Muscle of arm (tissue), 12 donors: ENCODE measurements around the gene YTHDC1. TPM values are rescaled to one million over a fixed set of nuclear protein-coding genes. Genes with fewer than 3 reads are reported as not detected.
"Not testable (repeated sequence)": the region's sequence is repeated elsewhere in the genome, so short reads cannot be mapped to it uniquely, and the experiment has no call there.

ENCODE experiments used
- DNase-seq: peaks from one replicate; pipeline ENCODE4 v3.0.0-alpha.2; 2013
- polyA plus RNA-seq, 12 donors: library from polyadenylated mRNA; unstranded; fragments of 120-200 nt; gene quantifications; one replicate each; pipeline ENCODE4 v1.2.1, GENCODE V29; 2013; ENCODE audit not compliant: insufficient read length in 12 of 12

Gene YTHDC1
- polyA plus RNA-seq, 12 donors, result 61.3 to 118 (median 85.7) TPM; not detected in 1

DNA sequence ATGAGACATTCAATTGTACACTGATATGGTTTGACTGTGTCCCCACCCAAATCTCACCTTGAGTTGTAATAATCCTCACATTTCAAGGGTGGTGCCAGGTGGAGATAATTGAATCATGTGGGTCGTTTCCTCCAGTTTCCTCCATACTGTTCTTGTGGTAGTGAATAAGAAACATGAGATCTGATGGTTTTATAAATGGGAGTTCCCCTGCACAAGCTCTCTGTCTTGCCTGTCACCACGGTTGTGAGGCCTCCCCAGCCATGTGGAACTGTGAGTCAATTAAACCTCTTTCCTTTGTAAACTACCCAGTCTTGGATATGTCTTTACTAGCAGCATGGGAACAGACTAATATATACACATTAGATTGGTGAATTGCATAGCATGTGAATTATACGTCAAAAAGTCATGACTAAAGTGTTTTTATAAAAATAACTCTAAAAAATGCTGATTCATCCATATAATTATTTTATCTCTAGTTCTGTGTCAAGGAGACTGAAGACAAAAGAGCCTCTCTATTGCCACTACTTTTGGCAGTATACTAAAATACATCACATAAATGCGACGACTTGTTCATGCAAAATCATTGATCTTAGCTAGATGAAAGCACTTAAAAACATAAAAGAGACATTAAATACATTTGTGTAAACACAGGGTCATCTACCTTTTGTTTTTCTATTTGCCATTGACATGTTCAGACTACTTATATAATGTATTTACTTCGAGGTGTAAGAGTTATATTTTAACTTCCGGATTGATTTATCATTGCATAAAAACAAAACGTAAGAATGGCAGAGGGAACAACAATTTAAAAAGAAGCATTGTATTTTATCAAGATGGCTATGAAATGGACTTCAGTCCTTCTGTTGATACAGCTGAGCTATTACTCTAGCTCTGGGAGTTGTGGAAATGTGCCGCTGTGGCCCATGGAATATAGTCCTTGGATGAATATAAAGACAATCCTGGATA, 50.1 kb downstream of the YTHDC1 start:
- no peak for DNase-seq

DNA sequence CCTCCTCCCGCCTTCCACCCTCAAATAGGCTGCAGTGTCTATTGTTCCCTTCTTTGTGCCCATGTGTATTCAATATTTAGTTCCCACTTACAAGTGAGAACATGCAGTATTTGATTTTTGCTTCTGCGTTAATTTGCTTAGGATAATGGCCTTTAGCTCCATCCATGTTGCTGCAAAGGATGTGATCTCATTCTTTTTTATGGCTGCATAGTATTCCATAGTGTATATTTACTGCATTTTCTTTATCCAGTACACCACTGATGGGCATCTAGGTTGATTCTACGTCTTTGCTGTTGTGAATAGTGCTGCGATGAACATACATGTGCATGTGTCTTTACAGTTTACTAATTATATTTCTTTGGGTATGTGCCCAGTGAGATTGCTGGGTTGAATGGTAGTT, 52.8 kb downstream of the YTHDC1 start:
- DNase-seq, result no peak

DNA sequence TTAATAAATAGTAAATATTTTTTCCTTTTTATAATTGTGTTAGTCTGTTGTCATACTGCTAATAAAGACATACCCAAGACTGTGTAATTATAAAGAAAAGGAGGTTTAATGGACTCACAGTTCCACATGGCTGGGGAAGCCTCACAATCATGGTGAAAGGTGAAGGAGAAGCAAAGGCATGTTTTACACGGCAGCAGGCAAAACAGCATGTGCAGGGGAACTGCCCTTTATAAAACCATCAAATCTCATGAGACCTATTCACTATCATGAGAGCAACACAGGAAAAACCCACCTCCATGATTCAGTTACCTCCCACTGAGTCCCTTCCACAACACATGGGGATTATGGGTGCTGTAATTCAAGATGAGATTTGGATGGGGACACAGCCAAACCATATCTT, 58.6 kb downstream of the YTHDC1 start:
- DNase-seq, result no peak

DNA sequence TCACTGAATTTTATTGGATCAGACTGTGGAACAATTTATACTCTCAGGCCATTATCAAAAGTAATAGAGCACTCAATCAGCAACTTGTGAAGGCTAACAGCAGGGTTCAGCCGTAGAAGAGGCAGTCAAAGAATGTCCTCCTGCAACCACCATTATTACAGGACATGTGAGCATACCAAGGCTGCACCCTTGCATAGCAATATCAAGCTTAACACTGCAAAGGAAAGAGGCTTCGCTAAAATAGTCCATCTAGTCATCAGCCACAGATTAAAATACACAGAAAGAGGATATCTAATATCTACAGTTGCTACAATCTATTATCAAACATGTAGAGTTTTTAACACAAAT, 61.5 kb downstream of the YTHDC1 start:
- DNase-seq, result no peak

DNA sequence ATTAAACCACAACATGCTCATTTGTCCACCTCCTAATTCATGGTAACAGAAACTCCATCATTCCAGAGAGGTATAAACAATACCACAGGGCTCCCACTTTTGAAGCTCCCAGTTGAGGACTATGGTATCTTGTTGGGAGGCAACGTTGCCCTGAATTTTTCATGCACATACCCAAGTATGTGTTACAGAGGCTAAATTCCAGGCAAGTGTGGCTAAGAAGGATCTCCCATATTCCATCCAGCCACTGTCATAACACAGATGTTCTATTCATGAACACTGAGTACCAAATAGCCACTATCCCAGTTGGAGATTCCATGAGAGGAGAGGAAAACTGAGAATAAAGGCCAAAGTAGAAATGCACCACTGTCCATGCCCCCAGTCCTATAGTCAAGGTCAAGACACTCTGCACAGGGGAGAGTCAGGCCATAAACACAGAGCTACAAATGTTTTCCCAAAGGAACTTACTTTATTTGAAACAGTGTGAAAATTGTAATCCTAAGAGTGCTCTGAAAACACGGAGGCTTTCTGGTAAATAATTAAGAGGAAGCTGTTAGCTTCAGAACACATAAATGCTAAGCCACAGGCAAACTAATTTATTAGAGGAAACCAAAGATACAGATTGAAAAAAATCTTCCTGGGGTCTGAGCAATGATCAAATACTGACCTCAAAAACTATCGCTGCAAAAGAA, 62.0 kb downstream of the YTHDC1 start:
- DNase-seq, result no peak

DNA sequence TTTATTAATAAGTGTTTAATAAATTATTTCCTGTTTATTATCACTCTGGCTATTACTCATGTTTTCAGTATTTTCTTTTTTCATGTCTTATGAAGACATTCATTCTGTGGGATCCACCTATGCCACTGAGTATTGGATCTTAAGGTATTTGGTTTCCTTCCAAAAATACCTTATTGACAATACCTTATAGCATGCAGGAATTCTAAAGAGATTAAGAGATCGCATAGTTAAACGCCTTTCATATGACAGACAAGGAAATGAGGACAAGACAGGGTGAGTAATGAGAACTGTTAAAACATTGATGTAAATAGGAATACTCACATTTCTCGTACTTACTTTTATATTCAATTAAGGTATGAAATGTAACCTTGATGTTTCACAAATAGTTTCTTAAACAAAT, 66.2 kb downstream of the YTHDC1 start:
- no peak for DNase-seq

DNA sequence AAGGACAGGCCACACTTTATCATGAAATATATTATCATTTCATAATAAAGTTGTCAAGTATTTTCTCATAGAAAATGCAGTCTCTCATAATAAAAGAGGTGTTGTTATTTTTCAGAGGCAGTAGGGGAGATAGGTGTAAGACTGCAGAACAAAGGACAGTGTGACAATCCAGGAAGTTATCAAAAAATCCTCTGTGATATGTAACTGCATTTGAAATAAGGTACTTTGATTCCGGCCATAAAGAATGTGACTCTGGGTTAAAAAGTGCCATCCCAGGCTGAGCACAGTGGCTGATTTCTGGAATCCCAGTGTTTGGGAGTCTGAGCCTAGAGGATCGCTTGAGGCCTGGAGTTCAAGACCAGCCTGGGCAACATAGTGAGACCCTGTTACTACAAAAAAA, 66.8 kb downstream of the YTHDC1 start:
- no peak for DNase-seq

DNA sequence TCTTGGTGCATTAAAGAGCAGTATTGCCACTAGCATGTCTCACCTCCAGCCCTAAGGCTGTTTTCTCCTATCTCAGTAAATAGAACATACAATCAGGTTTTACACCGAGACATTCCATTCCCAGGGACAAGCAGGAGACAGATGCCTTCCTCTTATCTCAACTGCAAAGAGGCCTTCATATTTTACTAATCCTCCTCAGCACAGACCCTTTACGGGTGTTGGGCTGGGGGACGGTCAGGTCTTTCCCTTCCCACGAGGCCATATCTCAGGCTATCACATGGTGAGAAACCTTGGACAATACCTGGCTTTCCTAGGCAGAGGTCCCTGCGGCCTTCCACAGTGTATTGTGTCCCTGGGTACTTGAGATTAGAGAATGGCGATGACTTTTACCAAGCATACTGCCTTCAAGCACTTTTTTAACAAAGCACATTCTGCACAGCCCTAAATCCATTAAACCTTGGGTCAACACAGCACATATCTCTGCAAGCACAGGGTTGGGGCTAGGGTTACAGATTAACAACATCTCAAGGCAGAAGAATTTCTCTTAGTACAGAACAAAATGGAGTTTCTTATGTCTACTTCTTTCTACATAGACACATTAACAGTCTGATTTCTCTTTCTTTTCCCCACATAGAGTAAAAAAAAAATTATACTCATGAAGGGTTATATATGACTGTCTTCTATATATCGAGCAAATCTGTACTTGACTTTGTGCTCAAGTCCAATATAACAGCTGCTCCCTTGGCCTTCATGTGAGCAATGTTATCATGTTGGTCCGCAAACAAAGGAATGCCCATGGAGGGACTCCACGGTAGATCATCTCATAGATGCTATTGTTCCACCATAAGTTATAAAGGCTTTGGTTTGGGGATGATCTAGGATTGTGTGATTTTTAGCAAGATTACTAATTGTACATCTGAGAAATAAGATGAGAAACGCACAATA, 67.8 kb downstream of the YTHDC1 start:
- DNase-seq, result not testable (repeated sequence)

DNA sequence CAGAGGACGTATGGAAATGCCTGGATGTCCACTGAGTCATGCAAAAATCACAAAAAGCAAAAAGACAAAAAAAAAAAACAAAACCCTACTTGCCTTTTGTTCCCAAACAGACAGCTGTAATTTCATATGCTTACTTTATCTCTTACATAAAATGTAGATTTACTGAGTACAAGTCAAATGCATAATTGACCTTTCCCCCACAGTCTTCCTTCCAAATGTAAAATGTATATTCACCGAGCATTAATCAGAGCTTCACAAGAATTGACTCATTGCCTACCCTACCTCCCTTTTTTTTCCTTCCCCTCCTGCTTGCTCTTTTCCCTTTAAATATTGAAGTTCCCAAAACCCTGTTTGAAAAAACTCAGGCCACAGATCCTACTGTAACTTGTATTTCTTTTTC, 71.9 kb downstream of the YTHDC1 start:
- no peak for DNase-seq

DNA sequence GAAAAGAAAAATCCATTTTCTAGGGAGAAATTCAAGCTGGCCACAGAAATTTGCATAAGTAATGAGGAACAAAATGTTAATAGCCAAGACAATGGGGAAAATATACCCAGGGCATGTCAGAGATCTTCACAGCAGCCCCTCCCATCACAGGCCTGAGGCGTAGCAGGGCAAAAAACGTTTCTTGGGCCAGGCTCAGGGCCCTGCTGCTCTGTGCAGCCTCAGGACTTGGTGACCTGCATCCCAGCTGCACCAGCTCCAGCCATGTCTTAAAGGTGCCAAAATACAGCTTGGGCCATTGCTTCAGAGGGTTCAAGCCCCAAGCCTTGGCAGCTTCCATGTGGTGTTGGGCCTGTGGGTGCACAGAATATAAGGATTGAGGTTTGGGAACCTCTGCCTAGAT, 72.3 kb downstream of the YTHDC1 start:
- DNase-seq, result no peak

DNA sequence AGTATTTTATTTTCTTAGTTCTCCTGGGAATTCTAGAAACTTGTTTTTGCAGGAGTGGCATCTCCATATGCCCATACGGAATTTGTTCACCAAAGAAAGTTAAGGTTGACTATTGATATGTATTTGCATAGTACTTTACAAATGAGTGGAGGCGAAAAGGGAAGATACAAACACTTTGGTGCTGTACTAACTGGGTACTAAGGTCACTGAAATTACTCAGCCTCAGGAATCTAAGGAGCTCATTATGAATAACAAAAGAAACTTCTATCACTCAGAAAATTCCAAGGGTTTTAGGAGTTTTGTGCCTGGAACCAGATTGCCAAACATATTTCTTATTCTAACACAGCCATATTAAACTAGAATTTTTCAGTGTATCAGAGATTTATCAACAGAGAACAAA, 77.0 kb downstream of the YTHDC1 start:
- no peak for DNase-seq

DNA sequence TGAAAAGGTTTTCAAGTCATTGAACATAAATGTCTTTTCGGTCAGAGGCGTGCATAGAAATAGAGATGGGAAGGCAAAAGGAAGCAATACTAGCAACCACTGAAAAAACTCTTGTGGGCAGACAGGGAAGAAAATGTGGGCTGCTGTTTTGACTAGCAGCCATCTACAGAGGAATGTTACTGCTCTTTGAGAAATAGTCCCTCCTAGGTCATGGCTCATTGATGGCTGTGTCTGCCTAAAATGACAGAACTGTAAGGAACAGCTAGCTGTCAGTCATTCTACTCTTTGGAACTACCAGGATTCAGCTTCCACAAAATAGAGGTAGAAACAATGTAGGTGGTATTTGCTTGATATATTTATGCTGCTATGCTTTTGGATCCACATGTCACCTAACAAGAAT, 77.5 kb downstream of the YTHDC1 start:
- DNase-seq, result no peak

DNA sequence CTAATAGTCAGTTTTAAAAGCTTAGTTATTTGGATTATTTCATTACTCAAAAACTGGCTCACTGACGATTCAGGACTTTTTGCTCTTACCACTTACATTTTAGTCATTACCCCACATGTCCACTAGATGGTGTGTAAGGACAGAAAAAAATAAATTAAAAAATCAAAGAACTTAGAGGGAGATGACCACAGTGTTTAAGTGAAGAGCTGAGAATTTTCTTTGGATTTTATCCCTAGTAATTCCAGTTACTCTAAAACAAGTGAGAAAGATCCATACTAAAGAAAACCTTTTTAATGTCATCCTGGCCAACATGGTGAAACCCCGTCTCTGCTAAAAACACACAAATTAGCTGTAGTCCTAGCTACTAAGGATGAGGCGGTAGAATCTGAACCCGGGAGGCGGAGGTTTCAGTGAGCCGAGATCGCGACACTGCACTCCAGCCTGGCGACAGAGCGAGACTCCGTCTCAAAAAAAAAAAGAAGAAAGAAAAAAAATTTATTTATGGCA, 78.0 kb downstream of the YTHDC1 start:
- DNase-seq, result peak; percentile 58

DNA sequence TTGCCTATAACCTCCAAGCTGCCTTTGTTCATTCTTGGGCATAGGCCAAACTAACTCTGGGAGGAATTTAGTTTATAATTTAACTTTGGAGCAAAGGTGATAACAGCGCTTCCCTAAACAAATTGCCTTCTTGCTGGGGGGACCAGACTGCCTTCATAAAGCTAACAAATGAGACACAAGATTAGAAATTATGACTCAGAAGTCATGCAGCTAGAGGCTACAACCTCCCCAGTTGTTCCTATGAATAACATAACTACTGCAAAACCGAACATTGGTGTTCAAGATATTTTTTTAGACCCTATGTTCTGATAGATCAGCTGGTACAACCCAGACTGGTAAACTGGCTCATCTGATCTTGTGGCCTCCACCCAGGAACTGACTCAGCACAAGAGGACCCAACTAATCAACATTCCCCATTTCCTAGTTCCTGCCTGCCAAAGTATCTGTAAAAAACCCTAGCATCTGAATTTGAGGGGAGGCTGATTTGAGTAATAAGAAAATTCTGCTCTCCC, 82.4 kb downstream of the YTHDC1 start:
- no peak for DNase-seq

DNA sequence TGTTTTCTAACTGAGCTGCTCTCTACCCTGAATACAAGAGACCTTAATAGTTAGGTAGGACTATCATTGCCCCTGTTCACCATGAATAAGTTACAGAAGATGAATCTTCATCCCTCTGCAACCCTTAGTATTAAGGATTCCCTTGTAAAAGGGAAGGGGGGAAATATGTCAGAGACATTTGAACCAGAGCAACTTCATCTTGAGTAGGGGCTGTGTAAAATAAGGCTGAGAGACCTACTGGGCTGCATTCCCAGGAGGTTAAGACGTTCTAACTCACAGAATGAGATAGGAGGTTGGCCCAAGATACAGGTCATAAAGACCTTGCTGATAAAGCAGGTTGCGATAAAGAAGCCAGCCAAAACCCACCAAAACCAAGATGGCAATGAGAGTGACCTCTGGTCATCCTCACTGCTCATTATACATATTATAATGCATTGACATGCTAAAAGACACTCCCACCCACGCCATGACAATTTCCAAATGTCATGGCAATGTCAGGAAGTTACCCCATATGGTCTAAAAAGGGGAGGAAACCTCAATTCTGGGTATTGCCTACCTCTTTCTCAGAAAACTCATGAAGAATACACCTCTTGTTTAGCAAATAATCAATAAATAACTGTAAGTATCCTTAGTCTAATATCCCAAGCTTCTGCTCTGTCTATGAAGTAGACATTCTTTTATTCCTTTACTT, 84.9 kb downstream of the YTHDC1 start:
- no peak for DNase-seq

Other genes starting within 250 kb of the YTHDC1 start
- gene TMPRSS11F, start 220.2 kb downstream of the YTHDC1 start, polyA plus RNA-seq, result under 1 TPM in 5 of 12 donors, not detected in 7; 0.08 to 0.91 (median 0.31) TPM
- under 1 TPM in 4 of 12 donors, not detected in 8; 0.04 to 0.21 (median 0.10) TPM for gene TMPRSS11B, start 104.4 kb downstream of the YTHDC1 start, polyA plus RNA-seq
- 1 to 10 TPM in 3 of 12 donors, not detected in 9; 1.1 to 5.5 (median 2.4) TPM for gene TMPRSS11E, start 97.4 kb upstream of the YTHDC1 start, polyA plus RNA-seq
- 10 to 100 TPM in 1 of 12 donors, under 1 TPM in 1, not detected in 10; 0.22 to 78.7 TPM for gene UGT2B17, start 226.2 kb upstream of the YTHDC1 start, polyA plus RNA-seq